Measurements from ENCODE around the gene CSNK2B.

CSNK2B gene

DNA sequence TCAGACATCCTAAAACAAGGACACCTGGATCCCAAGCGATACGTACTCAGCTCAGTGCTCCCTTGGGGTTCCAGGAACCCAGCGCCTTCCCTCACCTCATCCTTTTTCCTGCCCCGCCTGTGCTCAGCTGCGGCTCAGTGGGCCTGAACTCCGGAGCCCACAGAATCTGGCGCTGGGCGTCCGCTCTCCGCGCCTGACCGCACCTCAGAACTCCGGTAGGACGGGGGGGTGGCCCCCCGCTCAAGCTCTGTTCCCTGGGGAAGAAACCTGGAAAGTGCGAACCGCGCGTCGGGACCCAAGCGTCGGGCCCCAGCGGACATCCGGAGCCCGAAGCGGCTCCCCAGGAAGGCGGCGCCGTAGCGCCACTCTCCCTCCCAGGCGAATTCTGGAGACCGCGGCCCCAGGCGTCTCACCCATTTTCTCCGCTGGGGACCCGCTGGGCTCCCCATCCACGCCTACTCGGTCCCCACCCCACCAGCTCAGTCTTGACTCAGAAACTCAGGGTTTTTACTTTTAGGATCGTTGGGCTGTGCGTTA lies 15.3 kb downstream of the CSNK2B start:
- Histone ChIP-seq H3K27ac (peak overlapping the region in 19 of 21 experiments; percentile 3 to 87 (median 63)), H3K4me3 (peak overlapping the region; percentile 27 to 52 (median 46))

DNA sequence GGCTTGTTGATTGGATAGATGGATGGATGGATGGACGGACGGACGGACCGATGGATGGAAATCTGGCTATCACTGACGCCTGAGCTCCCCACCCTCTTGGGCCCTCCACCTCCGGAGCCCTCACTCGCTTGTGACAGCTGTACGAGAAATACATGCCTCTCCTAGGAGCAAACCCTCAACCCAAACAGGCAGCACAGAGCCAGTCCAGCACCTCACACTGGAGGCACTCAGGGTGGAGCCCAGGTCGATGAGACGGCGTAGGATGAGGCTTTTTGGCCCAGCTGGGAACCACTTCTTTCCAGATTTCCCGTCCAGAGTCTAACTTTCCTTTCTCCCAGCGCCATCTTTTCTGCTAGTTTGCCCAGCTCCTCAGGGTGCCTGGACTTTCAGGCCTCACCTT lies 17.7 kb downstream of the CSNK2B start:
- H3K27ac ChIP-seq = no peak overlapping the region
- no peak overlapping the region for H3K4me3 ChIP-seq

DNA sequence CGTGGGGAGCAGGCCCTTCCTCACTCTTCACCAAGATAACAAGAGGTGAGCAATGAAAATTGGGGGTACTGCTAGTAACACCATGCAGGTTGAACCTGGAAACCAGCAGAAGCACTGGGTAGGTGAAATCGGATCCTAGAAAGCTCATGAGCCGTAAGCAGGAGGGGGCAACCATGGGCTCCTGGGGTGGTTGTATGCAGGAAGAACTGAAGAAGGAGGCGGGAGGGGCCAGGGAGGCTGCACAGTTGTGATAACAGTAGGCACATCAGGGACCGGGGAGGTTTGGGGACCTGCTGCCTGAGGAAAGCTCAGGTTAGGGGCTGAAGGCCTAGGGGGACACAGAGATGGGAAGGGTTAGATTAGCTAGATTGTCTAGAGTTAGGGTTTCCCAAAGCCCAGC lies 20.6 kb downstream of the CSNK2B start:
- Histone ChIP-seq H3K4me3 (no peak overlapping the region), H3K27ac (no peak overlapping the region)

DNA sequence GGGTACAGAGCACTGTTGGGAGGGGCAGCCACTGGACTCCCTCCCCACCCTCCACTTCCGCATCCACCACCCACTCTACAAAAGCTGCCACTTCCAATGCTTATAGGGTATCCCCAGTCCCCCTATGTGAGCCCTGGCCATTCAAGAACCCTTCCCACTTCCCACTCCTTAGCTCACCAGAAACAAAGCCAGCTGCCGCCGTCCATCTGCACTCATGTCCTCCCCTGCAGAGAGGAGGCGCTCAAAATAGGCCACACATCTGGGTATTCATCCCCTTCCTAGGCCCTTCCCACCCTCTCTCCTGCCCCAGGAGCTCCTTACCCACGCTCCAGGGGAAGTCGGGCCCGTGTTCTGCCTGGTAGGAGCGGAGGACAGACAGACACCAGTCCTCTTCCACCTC lies 21.4 kb downstream of the CSNK2B start:
- no peak overlapping the region for H3K27ac ChIP-seq
- no peak overlapping the region for H3K4me3 ChIP-seq

DNA sequence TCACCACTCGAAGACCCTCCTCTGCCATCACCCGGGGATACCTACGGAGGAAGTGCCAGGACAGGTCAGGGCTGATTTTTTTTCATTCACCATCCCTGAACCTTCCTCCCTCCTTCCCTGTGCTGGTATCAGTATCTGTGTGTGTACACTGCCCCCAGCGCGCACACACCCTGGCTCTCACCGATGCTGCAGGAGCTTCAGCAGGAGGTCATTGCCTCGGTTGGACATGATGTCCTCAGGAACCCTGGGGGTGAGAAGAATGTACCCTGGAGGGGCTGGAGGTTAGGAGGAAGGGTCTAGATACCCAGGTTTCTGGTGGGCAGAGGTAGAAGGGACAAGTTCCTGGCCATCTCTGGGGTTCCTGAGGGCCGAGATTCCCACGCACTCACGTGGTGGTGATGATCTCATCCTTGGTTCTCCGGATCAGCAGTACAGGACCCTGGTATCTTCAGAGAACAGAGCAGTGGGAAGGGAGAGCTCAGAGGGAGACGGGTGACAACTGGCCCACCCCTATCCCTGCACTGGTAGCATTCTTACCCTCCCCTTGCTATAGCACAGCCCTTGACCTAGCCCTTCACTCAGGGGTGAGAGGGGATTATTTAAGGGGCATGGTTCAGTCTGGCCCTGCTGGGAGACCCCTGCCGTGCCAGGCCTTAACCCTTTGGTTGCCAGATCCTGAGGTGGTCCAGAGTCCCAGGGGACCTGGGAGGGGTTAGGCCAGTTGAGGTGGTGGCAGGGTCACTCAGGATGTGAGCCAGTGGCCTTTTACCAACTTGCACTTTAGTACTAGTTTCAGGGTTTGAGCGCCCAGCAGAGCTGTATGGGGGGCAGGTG lies 22.2 kb downstream of the CSNK2B start:
- Histone ChIP-seq H3K27ac (no peak overlapping the region), H3K4me3 (no peak overlapping the region)

DNA sequence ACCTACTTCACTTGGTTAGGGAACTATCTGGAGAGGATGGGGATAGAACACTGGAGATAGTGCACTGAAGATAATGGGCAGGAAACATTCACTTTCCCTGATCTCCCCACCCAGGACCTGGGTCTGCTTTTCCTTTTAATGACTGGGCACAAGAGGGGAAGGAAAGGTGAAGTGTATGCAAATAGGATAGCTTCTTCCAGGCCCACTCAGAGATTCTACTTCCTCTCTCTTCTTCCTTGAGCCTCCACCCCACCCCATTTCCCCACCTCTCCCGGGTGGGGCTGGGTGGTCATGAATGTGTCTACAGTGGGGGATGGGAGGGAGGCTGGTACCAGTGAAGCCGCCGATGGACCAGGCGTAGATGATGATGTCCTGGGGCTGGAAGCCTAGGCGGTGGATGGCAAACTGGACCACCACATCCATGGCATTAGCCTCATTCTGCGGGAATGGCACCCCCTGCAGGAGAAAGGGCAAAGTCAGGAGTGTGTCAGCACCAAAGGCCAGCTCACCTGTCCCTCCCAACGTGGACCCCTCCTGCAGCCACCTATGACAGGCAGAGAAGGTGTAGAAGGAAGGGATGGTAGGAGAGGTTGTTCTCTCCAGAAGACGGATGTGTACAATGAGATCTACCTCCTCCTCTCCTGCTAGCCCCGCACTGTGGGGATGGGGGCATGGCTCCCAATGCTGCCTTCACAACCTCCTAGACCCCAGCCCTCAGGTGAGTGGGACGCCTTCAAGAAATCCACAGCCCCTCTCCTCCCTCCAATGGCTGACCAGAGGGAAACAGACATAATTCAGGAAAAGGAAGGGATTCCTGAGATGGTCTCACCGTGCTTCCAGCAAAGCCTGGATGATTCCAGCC lies 23.6 kb downstream of the CSNK2B start:
- Histone ChIP-seq H3K27ac (no peak overlapping the region), H3K4me3 (no peak overlapping the region)

DNA sequence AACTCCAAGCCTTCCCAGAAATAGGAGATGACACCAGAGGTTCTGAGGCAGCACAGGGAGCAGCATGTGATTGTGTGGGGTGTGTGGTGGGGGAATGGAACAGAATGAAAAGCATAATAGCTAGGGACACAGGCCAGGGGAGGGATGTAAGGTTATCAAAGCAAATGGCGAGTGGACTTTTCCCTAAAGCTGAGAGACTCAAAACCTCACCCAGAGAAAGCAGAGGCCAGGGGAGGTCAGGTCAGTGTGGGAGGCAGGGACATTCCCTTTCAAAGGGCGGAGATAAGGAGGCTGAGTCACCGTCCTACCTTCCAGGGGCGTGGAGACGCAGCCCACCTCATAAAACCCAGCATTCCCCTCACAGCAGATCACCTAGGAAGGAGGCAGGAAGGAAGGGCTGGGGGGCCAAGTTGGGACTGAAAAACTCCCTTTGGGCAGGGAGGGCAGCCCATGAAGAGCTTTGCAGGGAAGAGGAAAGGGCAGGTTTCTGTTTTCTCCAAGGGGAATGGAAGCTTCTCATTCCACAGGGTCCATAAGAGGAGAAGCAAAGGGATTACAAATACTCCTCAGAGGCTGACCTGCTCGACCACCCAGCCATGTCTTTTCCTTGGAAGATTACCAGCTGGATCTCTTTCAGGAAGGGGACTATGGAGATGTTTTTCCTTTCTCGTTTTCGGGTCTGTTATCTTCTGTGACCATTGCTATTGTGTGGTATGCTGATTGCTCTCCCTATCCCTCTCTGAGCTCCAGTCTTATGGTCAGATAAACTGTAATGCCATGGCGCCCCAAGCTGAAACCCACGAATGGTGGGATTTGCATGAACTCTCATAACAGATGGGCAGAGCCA lies 24.6 kb downstream of the CSNK2B start:
- no peak overlapping the region for H3K27ac ChIP-seq

DNA sequence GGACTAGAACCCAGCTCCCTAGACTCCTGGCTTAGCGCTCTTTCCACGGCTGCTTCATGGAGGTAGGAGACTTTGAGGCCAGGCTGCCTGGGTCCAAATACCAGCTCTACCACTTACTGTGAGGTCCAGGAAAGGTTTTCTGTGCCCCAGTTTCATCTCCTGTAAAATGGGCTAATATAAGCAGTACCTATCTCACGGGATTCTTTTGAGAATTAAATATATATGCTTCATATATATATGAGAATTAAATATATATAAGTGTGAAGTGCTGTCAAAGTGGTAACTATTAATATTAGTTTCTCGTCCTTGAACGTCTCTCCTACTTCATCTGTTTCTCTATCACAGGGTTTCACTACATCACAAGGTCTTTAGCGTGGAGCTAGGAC lies 25.2 kb downstream of the CSNK2B start:
- Histone ChIP-seq H3K27ac (no peak overlapping the region), H3K4me3 (no peak overlapping the region)

More for the DNA sequence above, 24.6 kb downstream of the CSNK2B start:
- H3K4me3 ChIP-seq = no peak overlapping the region

DNA sequence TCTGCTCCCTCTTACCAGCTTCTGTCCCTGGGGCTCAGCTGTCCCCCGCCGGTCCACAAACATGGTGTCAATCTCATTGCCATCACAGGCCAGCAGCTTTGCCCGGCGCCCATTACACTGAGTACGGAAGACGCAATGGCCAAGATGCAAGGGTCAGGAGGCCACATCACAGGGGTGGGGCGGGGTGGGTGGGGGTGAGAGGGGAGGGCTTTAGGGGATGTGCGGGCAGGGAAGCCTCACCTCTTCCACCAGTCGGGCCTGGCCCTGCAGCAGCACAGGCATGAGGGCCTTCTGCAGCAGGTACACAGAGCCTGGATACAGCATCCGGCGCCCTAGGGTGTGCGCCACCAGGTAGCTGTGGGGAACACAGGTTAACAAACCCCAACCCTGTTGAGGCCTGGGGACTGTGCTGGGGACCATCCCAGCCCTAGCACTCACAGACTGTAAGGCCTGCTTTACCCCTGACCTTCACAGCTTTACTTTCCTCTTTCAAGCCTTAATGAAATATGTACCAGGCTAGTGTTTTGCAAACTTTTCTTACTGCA lies 25.8 kb downstream of the CSNK2B start:
- H3K27ac ChIP-seq = no peak overlapping the region
- H3K4me3 ChIP-seq = no peak overlapping the region

DNA sequence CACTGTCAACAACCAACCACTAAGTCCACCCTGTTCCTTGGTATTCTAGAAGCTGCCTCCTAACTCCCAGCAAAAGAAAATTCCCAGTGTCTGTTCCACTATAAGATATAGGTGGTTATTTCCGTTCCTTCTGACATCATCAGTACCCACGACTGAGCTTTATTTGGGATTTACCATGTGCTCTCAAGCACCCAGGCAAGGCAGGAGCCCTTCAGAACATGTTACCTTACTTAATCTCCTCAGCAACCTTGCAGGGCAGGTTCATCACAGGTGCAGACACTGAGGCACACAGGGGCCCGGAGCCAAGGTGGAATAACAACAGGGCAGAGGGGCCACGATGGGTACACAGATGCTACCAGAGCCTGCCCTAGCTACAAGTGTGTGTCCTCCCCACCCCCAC lies 26.5 kb downstream of the CSNK2B start:
- Histone ChIP-seq H3K4me3 (no peak overlapping the region), H3K27ac (no peak overlapping the region)

DNA sequence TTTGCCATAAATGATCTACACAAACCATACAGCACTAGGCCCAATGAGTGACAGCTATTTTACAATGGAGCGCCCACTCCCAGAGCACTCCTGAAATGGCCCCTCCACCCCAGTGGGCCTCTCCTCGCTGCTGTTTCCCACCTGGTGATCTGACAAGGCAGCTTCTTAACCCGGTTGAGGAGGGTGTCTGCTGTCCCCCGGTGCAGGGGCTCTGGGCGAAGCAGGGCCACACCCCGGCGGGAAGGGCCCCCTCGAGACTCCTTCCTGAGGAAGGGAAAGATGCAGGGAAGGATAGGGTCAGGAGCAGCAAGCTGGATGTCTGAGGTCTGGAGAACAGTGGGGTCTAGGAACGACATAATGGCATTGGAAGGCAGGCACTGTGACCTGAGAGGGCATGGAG lies 27.0 kb downstream of the CSNK2B start:
- Histone ChIP-seq H3K27ac (no peak overlapping the region), H3K4me3 (no peak overlapping the region)

DNA sequence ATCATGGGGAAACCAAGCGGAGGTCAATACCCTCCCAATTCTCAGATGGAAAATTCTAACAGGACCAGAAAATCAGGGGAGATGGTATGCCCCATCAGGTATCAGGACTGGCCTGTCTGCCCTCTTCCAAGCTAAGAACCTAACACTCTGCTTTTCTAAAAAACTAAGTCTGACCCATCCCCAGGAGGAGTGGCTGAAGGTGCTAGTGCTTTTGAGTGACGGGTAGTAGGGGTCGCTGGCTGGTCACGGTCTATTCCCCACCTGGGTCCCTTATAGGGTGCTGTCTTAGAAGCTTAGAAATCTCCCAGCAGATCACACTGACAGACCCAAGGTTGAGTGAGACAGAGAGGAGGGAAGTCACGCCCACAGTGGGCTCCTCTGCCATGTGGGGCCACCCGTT lies 27.7 kb downstream of the CSNK2B start:
- Histone ChIP-seq H3K4me3 (no peak overlapping the region), H3K27ac (no peak overlapping the region)

DNA sequence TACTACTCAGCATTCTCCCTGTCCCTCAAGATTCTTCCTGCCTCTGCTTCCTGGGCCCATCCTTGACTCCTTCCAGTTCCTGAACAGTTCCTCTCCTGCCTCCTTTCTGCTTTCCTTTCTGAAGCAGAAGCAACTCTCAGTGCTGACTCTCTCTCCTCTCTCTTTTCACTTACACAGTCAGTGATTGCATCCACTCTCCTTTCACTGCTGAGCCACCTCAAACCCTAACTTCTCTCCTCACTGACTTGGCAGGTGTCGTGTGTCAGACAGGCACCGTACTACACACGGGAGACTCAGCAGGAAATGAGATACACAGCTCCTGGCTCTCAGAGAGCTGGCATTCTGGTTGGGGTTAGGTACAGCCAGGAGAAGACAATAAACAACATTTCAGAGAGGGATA lies 31.7 kb downstream of the CSNK2B start:
- no peak overlapping the region for H3K4me3 ChIP-seq
- H3K27ac ChIP-seq = peak overlapping the region in 2 of 21 experiments; percentile 3 to 16

DNA sequence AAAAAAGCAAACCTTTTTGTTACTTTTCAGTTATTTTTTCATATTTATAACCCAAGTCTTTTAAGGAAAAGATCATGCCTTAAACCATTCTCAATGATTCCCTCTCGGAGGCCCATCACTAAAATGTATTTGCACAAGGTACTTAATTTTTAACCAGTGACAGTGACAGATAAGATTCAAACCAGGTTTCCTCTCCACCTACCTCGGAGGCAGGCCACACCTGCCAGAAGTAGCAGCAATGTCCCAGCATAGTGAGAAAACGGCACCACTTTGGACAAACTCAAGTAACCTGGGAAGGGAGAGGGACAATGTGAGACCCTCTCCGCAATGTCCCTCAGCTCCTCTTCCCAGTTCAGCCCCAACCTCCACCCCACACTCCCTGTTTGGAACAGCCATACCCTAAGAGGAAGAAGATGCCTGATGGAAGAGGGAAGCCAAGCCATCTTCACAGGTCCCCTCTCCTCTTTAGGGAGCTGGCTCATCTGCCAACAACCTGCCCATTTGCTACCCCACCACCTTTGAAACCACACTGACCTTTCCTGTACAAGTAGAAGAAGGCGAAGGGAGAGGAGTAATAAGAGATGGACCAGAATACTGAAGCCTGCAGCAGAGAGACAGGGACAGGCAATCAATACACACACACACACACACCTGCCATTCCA lies 35.0 kb downstream of the CSNK2B start:
- Histone ChIP-seq H3K27ac (peak overlapping the region in 4 of 21 experiments; percentile 2 to 98 (median 39)), H3K4me3 (no peak overlapping the region)

DNA sequence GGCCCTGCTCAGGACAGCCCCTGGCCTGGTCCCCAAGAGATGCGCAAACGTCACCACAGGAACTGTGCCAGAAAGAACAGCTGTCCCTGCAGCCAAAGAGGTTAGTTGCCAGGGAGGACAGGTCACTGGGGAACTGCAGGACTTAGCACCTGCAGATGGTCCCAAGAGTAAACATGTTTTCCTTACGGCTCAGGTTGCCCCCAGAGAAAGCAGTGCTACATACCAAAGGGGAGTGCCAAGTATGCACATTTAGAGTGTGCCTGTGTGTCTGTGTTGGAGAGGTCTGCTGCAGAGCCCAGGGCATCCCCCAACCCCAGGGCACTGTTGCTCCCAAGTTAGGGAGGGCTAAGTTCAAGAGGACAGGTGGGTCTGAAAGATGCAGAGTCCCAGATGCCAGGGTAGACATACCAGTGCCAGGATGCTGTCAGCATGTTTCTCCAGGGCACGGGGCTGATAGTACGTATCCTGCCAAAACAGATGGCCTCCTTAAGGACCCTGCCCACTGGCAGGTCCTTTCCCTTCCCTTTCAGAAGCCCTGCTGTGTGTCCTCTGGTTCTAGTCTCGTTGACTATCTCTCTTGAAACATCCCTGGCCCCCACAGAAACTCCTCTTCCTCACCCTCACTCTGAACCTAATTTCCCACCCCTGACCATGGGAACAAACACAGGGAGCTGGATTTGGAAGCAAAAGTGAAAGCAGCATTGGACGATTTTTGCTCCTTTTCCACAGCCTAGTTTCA lies 36.0 kb downstream of the CSNK2B start:
- peak overlapping the region; percentile 58 to 83 (median 74) for H3K4me3 ChIP-seq
- H3K27ac ChIP-seq = peak overlapping the region in 20 of 21 experiments; percentile 85 to 99 (median 98)

DNA sequence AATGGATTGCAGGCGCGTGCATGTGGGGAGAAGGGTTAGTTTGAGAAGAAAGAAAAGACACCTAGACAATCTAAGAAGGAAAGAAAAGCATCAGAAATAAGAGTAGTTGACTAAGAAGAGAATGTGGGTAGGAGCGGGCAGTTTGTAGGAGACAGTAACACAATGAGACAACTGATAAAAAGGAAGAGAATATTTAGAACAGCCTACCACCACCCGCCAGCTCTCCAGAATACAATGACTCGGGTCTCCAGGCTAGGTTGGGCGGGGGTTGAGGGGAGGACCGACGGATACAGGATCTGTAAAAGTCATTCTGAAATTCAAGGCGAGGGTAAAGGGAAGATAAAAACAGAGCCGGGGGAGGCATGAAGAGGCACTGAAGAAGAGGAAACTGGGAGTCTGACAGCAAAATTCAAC lies 36.5 kb downstream of the CSNK2B start:
- H3K4me3 ChIP-seq = peak overlapping the region; percentile 58 to 83 (median 74)

DNA sequence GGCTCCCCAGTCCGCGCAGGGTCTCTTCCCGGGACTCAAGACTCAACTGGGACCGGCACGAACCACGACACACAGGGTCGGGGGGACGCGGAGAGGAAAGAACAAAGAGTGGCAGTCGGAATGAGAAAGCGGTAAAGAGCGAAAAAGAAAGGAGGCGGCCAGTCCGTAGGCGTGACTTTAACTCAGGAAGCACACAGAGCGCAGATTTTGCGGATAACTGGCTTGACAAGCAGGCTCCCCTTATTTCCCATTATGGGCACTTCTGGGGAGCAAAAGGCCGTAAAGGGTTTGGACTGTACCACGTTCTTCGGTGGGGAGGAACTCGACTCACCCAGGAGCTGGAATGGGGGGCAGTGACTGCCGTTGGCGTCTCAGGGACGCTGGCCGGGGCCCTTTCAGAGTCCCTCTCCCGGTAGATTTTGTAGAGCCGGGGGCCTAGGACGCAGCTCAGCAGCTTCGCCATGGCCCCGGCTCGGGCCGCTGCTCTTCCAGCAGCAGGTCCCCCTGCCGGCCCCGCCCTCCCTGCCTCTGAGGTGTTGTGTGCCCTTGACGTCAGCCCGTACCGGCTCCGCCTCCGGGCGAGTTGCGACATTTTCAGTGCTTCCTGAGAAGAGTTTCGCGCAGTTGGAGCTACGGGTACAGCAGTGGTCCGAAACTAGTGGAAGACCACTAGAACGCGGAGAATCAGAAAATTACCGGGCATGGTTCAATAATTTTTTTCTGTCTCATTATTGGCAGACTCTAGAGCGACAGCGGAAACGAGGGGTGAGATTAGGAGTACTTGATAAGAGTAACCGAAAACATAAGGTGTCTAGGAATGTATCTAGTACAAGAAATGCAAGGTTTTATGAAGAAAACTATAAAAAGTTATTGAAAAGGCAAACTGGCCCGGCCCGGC lies 37.2 kb downstream of the CSNK2B start, which contains the start of gene ABHD16A:
ABHD16A (minus strand) TSS at position 506 of the 898 bp plus-strand sequence; CDS start at position 463, 43 bp downstream.
- Histone ChIP-seq H3K4me3 (peak within 1 kb of the TSS; percentile 58 to 83 (median 74)), H3K27ac (peak within 1 kb of the TSS; percentile 43 to 99 (median 97))

More for the DNA sequence above, 36.5 kb downstream of the CSNK2B start:
- H3K27ac ChIP-seq = peak overlapping the region; percentile 43 to 99 (median 97)

All from skin epidermis (tissue), 12 donors.